HG02798 (cell line): ENCODE measurements around the gene PCSK2.

Source experiments
- ATAC-seq: cut with Tn5 transposase; IDR thresholded peaks from one replicate; pipeline ENCODE4 v1.9.1; 2021; ENCODE audit warnings: mild to moderate bottlenecking; ENCODE audit not compliant: unreplicated experiment, poor library complexity

Gene PCSK2

GRCh38 chr20:17327185-17328148, 100.6 kb downstream of the PCSK2 start:
- no peak for ATAC-seq

- ATAC-seq: no peak
Observed at GRCh38 chr20:17334932-17335331, 108.1 kb downstream of the PCSK2 start.

- ATAC-seq: no peak
Observed at GRCh38 chr20:17339000-17339399, 112.2 kb downstream of the PCSK2 start.

DNA sequence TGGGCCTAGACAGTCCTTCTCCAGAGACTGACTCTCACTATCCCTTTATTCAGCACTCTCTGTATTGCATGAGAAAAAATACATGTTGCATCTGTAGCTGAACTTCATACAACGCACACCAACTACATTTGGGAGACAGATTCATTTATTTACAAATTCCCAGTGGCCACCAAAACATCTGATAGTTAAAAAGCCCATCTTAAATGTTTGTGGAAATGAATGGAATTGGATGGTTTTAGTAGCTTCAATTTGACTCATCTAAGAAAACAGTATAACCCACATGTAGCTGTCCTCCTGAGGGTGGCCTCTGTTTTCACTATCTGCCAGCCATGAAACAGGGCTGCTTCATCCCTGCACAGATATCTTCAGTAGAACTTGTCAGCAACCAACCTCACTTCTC, 116.3 kb downstream of the PCSK2 start:
- ATAC-seq: no peak

- no peak for ATAC-seq
Observed at GRCh38 chr20:17343656-17344452, 117.0 kb downstream of the PCSK2 start.

DNA sequence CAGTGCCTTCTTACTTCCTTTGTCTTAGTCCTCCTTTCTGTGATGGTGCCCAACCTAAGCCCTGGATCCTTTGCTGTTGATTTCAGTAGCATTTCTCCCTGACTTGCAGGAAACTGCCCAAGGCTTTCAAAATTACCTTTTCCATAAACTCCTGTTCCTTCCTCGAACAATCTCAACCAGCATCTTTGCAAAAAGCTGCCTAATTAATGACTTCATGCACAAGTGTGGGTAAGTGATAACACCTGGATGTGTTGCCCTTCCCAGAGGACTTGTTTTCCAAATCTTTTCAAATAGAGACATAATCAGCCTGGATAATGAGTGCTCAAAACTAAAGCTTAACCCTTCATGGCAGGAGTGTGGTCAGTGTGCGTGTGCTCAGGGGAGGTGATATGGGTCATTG, 118.0 kb downstream of the PCSK2 start:
- no peak for ATAC-seq

DNA sequence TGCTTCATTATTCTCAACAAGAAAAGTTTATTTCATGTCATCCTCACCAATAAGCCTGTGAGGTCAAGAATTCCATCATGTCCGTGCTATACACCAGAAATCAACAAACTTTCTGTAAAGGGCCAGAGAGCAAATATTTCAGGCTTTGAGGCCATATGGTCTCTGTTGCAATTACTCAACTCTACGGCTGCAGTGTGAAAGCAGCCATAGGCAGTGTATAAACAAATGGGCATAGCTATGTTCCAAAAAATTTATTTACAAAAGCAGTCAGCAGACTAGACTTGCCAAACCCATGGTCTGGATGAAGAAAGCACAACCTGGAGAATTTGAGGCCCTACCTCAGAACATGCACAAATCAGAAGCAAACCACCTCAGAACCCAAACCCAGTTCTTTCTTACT, 118.5 kb downstream of the PCSK2 start:
- no peak for ATAC-seq

GRCh38 chr20:17350321-17350720, 123.5 kb downstream of the PCSK2 start:
- no peak for ATAC-seq

DNA sequence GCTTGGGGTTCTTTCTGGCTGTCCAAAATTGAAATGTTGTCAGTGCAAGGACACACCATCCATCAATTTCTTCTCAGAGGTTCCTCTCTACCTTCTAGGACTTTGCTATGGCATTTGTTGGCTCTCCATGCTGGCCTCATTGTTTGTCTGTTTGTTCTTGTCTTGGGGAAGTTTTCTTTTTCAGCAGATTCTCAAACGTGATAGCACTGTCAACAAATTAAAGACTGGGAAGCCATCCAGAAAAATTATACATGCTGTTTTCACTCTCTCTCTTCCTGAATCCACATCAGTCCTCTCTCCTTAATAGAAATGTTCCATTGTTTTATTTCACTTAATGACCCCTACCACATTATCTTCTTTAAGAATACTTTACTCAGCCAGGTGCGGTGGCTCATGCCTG, 130.4 kb downstream of the PCSK2 start:
- no peak for ATAC-seq

- ATAC-seq: no peak
Observed at GRCh38 chr20:17358854-17359253, 132.0 kb downstream of the PCSK2 start.

GRCh38 chr20:17364681-17365080, 137.8 kb downstream of the PCSK2 start:
- no peak for ATAC-seq

DNA sequence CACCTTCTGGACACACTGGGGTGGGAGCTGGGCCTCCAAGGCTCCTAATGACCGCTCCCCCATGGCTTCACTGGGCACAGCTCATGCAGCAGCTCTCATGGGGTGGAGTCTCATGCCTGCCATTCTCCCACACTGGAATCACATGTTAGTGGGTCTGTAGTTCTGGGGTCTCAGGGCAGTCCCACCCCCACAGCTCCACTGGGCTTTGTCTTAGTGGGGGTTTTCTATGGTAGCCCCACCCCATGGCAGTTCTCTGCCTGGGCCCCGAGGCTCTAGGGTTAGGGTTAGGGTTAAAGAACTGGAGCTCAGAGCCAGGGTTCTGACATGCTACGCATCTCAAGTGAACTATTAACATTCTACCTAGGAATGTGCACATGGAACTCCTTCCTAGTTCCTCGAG, 139.0 kb downstream of the PCSK2 start:
- no peak for ATAC-seq

DNA sequence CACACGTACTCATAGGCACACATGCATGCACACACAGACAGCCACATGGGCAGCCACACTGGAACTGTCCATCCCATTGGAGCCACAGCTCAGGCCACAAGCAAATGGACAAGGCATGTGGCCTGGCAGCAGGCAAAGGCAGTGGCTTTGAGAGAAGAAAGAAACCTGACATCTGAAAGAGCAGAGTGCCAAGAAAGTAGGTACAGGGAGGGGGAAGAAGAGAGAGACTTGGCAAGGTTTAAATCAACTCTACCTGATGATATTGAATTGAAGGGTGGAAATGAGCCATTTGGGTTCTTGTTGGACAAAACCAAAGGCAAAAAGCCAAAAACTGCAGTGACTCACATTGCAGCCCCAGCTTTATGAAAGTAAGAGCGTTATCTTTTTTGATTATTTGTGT, 142.7 kb downstream of the PCSK2 start:
- no peak for ATAC-seq

- ATAC-seq: no peak
Observed at GRCh38 chr20:17372806-17373440, 146.1 kb downstream of the PCSK2 start.

- ATAC-seq: no peak
Observed at GRCh38 chr20:17374086-17374485, 147.2 kb downstream of the PCSK2 start.

DNA sequence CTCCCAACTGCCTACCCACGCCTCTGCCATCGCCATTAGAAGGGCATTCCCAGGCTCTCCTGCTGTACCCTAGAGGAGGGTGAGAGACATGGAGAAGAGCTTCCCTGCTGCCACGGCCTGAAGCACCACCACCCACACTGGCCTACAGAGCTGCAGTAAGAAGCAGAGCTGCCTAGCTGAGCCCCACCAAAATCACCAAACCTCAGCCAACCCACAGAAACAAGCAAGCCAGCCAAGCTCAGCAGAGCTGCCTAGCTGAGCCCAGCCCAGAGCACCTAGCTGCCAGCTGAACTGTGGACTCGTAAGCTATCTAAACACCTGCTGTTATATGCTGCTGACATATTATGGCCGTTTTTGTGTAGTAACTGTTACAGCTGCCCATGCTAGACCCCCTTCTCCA, 149.2 kb downstream of the PCSK2 start:
- no peak for ATAC-seq

- ATAC-seq: no peak
Observed at GRCh38 chr20:17377231-17377630, 150.4 kb downstream of the PCSK2 start.

DNA sequence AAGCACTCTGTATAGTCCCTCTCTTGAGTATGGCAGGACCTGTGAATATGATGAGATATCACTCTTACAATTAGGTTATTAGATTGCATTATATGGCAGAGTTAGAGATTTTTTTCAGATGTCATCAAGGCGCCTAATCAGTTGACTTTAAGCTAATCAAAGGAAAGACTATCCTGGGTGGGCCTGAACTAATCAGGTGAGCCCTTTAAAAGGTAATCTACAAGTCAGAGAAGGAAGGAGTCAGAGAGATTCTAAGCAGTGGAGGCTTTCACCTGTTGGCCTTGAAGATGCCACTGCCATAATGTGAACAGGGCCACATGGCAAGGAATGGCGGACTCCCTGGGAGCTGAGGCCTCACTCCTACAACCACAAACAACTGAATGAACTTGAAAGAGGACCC, 152.8 kb downstream of the PCSK2 start:
- no peak for ATAC-seq

DNA sequence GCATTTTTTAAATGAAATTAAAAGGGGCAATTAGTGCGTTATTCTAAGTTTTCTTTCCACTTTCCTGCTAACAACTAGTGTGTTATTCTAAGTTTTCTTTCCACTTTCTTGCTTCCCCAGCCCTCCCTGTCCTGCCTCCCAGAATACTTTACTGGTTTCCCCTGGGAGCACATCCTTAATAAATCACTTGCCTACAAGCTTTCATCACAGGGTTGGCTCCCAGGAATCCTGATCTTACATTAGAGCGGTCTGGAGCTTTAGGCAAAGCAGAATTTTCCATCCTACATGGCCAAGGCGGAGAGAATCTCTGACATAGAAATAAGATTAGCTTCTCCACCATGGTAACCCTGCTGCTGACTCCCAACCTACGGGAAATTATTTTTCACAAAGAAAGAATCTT, 154.0 kb downstream of the PCSK2 start:
- no peak for ATAC-seq

GRCh38 chr20:17381724-17382123, 154.9 kb downstream of the PCSK2 start:
- no peak for ATAC-seq

GRCh38 chr20:17385798-17386197, 159.0 kb downstream of the PCSK2 start:
- ATAC-seq: no peak
